ENCODE measurements around the gene PRLH. TPM values are rescaled to one million over a fixed set of nuclear protein-coding genes. Genes with fewer than 3 reads are reported as not detected.

PRLH gene
- total RNA-seq, 1 experiment from 2014 or later, result not detected

GRCh38 chr2:237577956-237578870, 11.8 kb downstream of the PRLH start (continued):
- TF ChIP-seq JAZF1 (CRISPR knock-in tag; IDR thresholded peaks at IDR 0.05) (no peak), CBFB (CRISPR knock-in tag; IDR thresholded peaks at IDR 0.05; ENCODE audit: low read depth) (no peak)
- TF ChIP-seq, protein P1, sequence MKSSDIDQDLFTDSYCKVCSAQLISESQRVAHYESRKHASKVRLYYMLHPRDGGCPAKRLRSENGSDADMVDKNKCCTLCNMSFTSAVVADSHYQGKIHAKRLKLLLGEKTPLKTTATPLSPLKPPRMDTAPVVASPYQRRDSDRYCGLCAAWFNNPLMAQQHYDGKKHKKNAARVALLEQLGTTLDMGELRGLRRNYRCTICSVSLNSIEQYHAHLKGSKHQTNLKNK (CRISPR knock-in tag; IDR thresholded peaks at IDR 0.05), result no peak

GRCh38 chr2:237581326-237581725, 15.0 kb downstream of the PRLH start:
- ChIA-PET CTCF (interaction anchor here (1.2 to 6.9 kb wide), 5 partner anchors 9 to 105 kb away, joined by 3 to 69 read pairs (median 6); no protein-coding TSS in a partner anchor), POLR2A (interaction anchor here (1.5 kb wide), 1 partner anchor 9 kb away, joined by 4 read pairs; the partner anchor contains the start of gene RAB17)
- Mint-ChIP-seq H3K4me3 (no peak overlapping the region), H3K27ac (no peak overlapping the region), H3K27me3 (ENCODE audit: low read depth) (no peaks in the 10 kb centered on the region), H3K9me3 (no peaks in the 10 kb centered on the region), H3K36me3 (peaks cover 40% of the 10 kb centered on the region), H3K4me1 (peaks cover 36% of the 10 kb centered on the region)
- ATAC-seq, result no peak
- no peak for TF ChIP-seq ZNF671 (CRISPR knock-in tag; IDR thresholded peaks at IDR 0.05)
- TF ChIP-seq ZNF121 (CRISPR knock-in tag; IDR thresholded peaks at IDR 0.05), result no peak
- TF ChIP-seq ZNF416 (CRISPR knock-in tag; IDR thresholded peaks at IDR 0.05), result no peak
- TF ChIP-seq KAT7 (CRISPR knock-in tag; IDR thresholded peaks at IDR 0.05; ENCODE audit: borderline replicate concordance), result no peak
- TF ChIP-seq FOXP1 (CRISPR knock-in tag; IDR thresholded peaks at IDR 0.05; ENCODE audit: borderline replicate concordance), result no peak
- no peak for TF ChIP-seq JAZF1 (CRISPR knock-in tag; IDR thresholded peaks at IDR 0.05)
- TF ChIP-seq ERG (CRISPR knock-in tag; IDR thresholded peaks at IDR 0.05), result no peak
- no peak for TF ChIP-seq FOXJ3 (CRISPR knock-in tag; IDR thresholded peaks at IDR 0.05; ENCODE audit: borderline replicate concordance)
- no peak for TF ChIP-seq IRF1 (CRISPR knock-in tag; IDR thresholded peaks at IDR 0.05)
- no peak for TF ChIP-seq ZNF232 (CRISPR knock-in tag; IDR thresholded peaks at IDR 0.05)
- no peak for TF ChIP-seq ESRRA (CRISPR knock-in tag; IDR thresholded peaks at IDR 0.05; ENCODE audit: borderline replicate concordance)
- TF ChIP-seq NR2C2 (CRISPR knock-in tag; IDR thresholded peaks at IDR 0.05), result no peak
- TF ChIP-seq FOXK1 (CRISPR knock-in tag; IDR thresholded peaks at IDR 0.05), result no peak
- DNase-seq (ENCODE audit: low spot score), result no peak

DNA sequence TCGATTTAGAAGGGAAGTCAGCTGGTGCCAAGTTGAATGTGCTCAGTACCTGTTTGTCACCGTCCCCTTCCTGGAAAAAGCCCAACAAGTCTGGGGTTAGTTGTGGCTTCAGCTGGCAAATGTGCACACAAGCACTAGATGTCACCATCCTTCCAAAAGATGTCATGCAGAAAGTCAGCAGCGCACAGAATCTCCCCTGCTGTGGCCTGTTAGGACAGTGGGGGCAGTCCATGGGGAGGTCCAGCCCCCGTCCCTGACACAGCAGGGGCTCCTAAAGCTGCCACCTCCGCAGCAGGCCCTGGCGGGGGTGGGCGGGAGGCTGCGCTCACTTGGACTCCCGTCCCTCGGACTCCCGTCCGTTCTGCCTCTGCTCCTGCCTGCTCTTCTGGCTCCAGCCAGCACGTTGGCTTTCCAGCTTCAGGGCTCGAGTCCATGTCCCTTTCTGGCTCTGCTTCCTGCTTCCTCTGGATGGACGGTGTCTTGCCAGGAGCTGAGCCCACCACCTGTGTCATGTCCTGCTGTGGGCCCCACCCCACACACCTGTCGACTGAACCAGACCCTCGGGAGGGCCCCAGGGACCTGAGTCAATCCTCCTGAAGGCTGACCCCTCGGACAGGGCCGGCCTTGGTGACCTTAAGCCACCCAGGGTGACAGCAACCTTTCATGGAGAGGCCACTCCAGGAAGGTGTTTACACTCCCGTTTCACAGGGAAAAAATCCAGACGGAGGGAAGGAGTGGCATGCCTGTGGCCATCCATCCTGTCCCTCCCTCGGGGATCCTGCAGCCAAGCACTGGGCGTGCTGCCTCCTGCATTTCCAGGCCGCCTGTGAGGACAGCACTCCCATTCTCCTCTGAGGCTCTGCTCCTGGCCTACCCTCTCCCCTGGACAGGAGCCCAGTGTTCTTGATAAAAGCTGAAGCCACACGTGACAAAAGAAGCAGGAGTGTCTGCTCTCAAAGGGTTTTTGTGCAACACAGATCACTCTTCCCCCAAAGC, 15.7 kb downstream of the PRLH start:
- H3K4me3 Mint-ChIP-seq, result no peak overlapping the region
- peaks cover 36% of the 10 kb centered on the region for H3K4me1 Mint-ChIP-seq
- ATAC-seq, result peak; percentile 19; the same call in 1 of the 2 replicates
- no peaks in the 10 kb centered on the region for H3K27me3 Mint-ChIP-seq (ENCODE audit: low read depth)
- no peak for DNase-seq (ENCODE audit: low spot score)
- POLR2A ChIA-PET, result interaction anchor here (1.5 kb wide), 1 partner anchor 8 kb away, joined by 4 read pairs; the partner anchor contains the start of gene RAB17
- H3K9me3 Mint-ChIP-seq, result no peaks in the 10 kb centered on the region
- CTCF ChIA-PET, result interaction anchor here (1.2 to 6.9 kb wide), 6 partner anchors 9 to 161 kb away, joined by 3 to 69 read pairs (median 6); no protein-coding TSS in a partner anchor
- no peak overlapping the region for H3K27ac Mint-ChIP-seq
- H3K36me3 Mint-ChIP-seq, result peaks cover 40% of the 10 kb centered on the region
- TF ChIP-seq ZNF219 (CRISPR knock-in tag; IDR thresholded peaks at IDR 0.05; ENCODE audit: borderline replicate concordance) (no peak), E2F5 (CRISPR knock-in tag; IDR thresholded peaks at IDR 0.05) (no peak), MYBL2 (CRISPR knock-in tag; IDR thresholded peaks at IDR 0.05) (no peak), TCF7 (CRISPR knock-in tag; IDR thresholded peaks at IDR 0.05; ENCODE audit: low read depth) (no peak), JAZF1 (CRISPR knock-in tag; IDR thresholded peaks at IDR 0.05) (no peak), NR2C2 (CRISPR knock-in tag; IDR thresholded peaks at IDR 0.05) (no peak), GABPB1 (CRISPR knock-in tag; IDR thresholded peaks at IDR 0.05) (0 out of 2 replicates have a peak, but pooled peaks have one; percentile 54), CREM (CRISPR knock-in tag; IDR thresholded peaks at IDR 0.05) (no peak), STAT6 (CRISPR knock-in tag; conservative IDR thresholded peaks at IDR 0.05; ENCODE audit: low read depth) (no peak), PRRX2 (CRISPR knock-in tag; IDR thresholded peaks at IDR 0.05) (no peak), ATF1 (CRISPR knock-in tag; IDR thresholded peaks at IDR 0.05) (no peak)
- TF ChIP-seq, protein P1 (CRISPR knock-in tag; IDR thresholded peaks at IDR 0.05), result no peak
